Adrenal gland (tissue), 5 donors: Measurements from ENCODE around the gene NGRN.

ENCODE experiments used
- CTCF ChIP-seq, 6 experiments: fragments of 450-650 bp in 4 of 6; fragments of 200-600 bp in 2 of 6; sonication (generic) in 1 of 6; IDR thresholded peaks; 1 replicate in 5 of 6; 2 replicates in 1 of 6; pipeline versions ENCODE4 v1.5.1 to v1.8.0; 2016 to 2021; ENCODE audit warnings: antibody characterized with exemption in 6 of 6, mild to moderate bottlenecking in 2 of 6, moderate library complexity in 1 of 6
- POLR2A ChIP-seq, 2 donors: fragments of 450-650 bp; IDR thresholded peaks; one replicate each; pipeline ENCODE4 v1.6.1; 2017; ENCODE audit warnings: antibody characterized with exemption in 2 of 2, mild to moderate bottlenecking in 2 of 2, moderate library complexity in 1 of 2
- donor health status: DM: no; HTN: no; CAD: no.

GRCh38 chr15:90300541-90300940, 35.1 kb downstream of the NGRN start:
- no peak for TF ChIP-seq CTCF (IDR thresholded peaks at IDR 0.05)
- TF ChIP-seq POLR2A (IDR thresholded peaks at IDR 0.05), result no peak
